H9 (cell line): Measurements from ENCODE around the gene RASGEF1C. TPM values are rescaled to one million over a fixed set of nuclear protein-coding genes. Genes with fewer than 3 reads are reported as not detected.

Experiments
- DNase-seq: peaks from one replicate; pipeline ENCODE4 v3.0.0-alpha.2; 2017
- H2AFZ ChIP-seq: one replicate; pipeline ENCODE4 v1.6.1; 2013; ENCODE audit warnings: mild to moderate bottlenecking, low read length, control low read depth, moderate library complexity
- H2AK5ac ChIP-seq: 2 replicates; pipeline ENCODE4 v1.6.1; 2013; ENCODE audit warnings: low read length, control low read depth, mixed read lengths; ENCODE audit not compliant: insufficient read length
- H2BK120ac ChIP-seq: one replicate; pipeline ENCODE4 v1.6.1; 2013; ENCODE audit warnings: low read depth, mild to moderate bottlenecking, low read length, control low read depth, inconsistent platforms; ENCODE audit not compliant: poor library complexity, severe bottlenecking
- H2BK12ac ChIP-seq: 2 replicates; pipeline ENCODE4 v1.6.1; 2013; ENCODE audit warnings: low read length, control low read depth, mixed read lengths, low read depth; ENCODE audit not compliant: insufficient read length
- H2BK15ac ChIP-seq: 2 replicates; pipeline ENCODE4 v1.6.1; 2013; ENCODE audit warnings: low read depth, low read length, control low read depth
- H2BK20ac ChIP-seq: one replicate; pipeline ENCODE4 v1.6.1; 2013; ENCODE audit warnings: low read depth, mild to moderate bottlenecking, low read length, control low read depth, inconsistent platforms; ENCODE audit not compliant: poor library complexity, severe bottlenecking
- H2BK5ac ChIP-seq: 2 replicates; pipeline ENCODE4 v1.6.1; 2013; ENCODE audit warnings: low read length, control low read depth, mixed read lengths; ENCODE audit not compliant: insufficient read length
- H3K14ac ChIP-seq: 2 replicates; pipeline ENCODE4 v1.6.1; 2013; ENCODE audit warnings: low read length, control low read depth; ENCODE audit not compliant: insufficient read depth
- H3K18ac ChIP-seq: 2 replicates; pipeline ENCODE4 v1.6.1; 2013; ENCODE audit warnings: low read depth, mild to moderate bottlenecking, mixed read lengths, low read length, control low read depth; ENCODE audit not compliant: insufficient read length
- H3K23ac ChIP-seq: 2 replicates; pipeline ENCODE4 v1.6.1; 2013; ENCODE audit warnings: low read length, control low read depth, mixed read lengths, low read depth; ENCODE audit not compliant: insufficient read length
- H3K23me2 ChIP-seq: 2 replicates; pipeline ENCODE4 v1.6.1; 2013; ENCODE audit warnings: low read depth, mild to moderate bottlenecking, mixed read lengths, low read length, control low read depth; ENCODE audit not compliant: insufficient read length, poor library complexity, severe bottlenecking
- H3K27ac ChIP-seq: 2 replicates; pipeline ENCODE4 v1.5.1; 2013; ENCODE audit warnings: low read length, control low read depth, mixed read lengths, low read depth; ENCODE audit not compliant: insufficient read length
- H3K27me3 ChIP-seq: 2 replicates; pipeline ENCODE4 v1.6.1; 2013; ENCODE audit warnings: low read length, control low read depth, inconsistent platforms; ENCODE audit not compliant: insufficient read depth
- H3K4ac ChIP-seq: 2 replicates; pipeline ENCODE4 v1.6.1; 2013; ENCODE audit warnings: low read depth, mild to moderate bottlenecking, control low read depth, inconsistent platforms, low read length, moderate library complexity
- H3K4me1 ChIP-seq: 2 replicates; pipeline ENCODE4 v1.6.1; 2013; ENCODE audit warnings: low read length, control low read depth, inconsistent platforms; ENCODE audit not compliant: insufficient read depth
- H3K4me2 ChIP-seq: 2 replicates; pipeline ENCODE4 v1.6.1; 2013; ENCODE audit warnings: low read length, control low read depth, mixed read lengths; ENCODE audit not compliant: insufficient read length, insufficient read depth
- H3K56ac ChIP-seq: 2 replicates; pipeline ENCODE4 v1.6.1; 2013; ENCODE audit warnings: low read depth, mild to moderate bottlenecking, mixed read lengths, low read length, control low read depth; ENCODE audit not compliant: insufficient read length
- H3K79me1 ChIP-seq: 2 replicates; pipeline ENCODE4 v1.6.1; 2013; ENCODE audit warnings: low read depth, mild to moderate bottlenecking, moderate library complexity, low read length, control low read depth, inconsistent platforms; ENCODE audit not compliant: insufficient read depth, poor library complexity, severe bottlenecking
- H3K79me2 ChIP-seq: 2 replicates; pipeline ENCODE4 v1.6.1; 2013; ENCODE audit warnings: low read length, control low read depth, inconsistent platforms; ENCODE audit not compliant: insufficient read depth
- H3K9ac ChIP-seq: 2 replicates; pipeline ENCODE4 v1.6.1; 2013; ENCODE audit warnings: low read length, control low read depth, mixed read lengths; ENCODE audit not compliant: insufficient read length; ENCODE audit errors: extremely low read depth
- H3K9me3 ChIP-seq: one replicate; pipeline ENCODE4 v1.6.1; 2013; ENCODE audit warnings: low read depth, low read length, inconsistent platforms; ENCODE audit not compliant: control insufficient read depth
- H3T11ph ChIP-seq: one replicate; pipeline ENCODE4 v1.6.1; 2013; ENCODE audit warnings: mild to moderate bottlenecking, low read length, control low read depth, inconsistent platforms
- H4K20me1 ChIP-seq: one replicate; pipeline ENCODE4 v1.6.1; 2013; ENCODE audit not compliant: control insufficient read depth, insufficient read length, insufficient read depth
- H4K5ac ChIP-seq: 2 replicates; pipeline ENCODE4 v1.6.1; 2013; ENCODE audit warnings: low read depth, mild to moderate bottlenecking, mixed read lengths, low read length, control low read depth; ENCODE audit not compliant: insufficient read length
- H4K8ac ChIP-seq: replicated peaks from 2 replicates; pipeline ENCODE4 v1.6.1; 2013; ENCODE audit warnings: low read length, control low read depth, mixed read lengths, low read depth; ENCODE audit not compliant: insufficient read length
- H4K91ac ChIP-seq: 2 replicates; pipeline ENCODE4 v1.6.1; 2013; ENCODE audit warnings: low read depth, mild to moderate bottlenecking, moderate library complexity, mixed read lengths, low read length, control low read depth; ENCODE audit not compliant: insufficient read length
- H3K27ac Mint-ChIP-seq, 3 experiments: 2 replicates in 2 of 3; 3 replicates in 1 of 3; pipeline ENCODE4 v1.8.0; 2020 to 2021; ENCODE audit warnings: mixed read lengths in 3 of 3, mild to moderate bottlenecking in 1 of 3, moderate library complexity in 1 of 3
- H3K27me3 Mint-ChIP-seq: 2 replicates; pipeline ENCODE4 v1.8.0; 2021; ENCODE audit warnings: low read depth, mild to moderate bottlenecking, moderate library complexity, mixed read lengths
- H3K36me3 Mint-ChIP-seq, 3 experiments: 2 replicates in 2 of 3; 3 replicates in 1 of 3; pipeline ENCODE4 v1.8.0; 2020 to 2021; ENCODE audit warnings: low read depth in 3 of 3, mixed read lengths in 3 of 3; ENCODE audit not compliant: insufficient read depth in 1 of 3
- H3K4me1 Mint-ChIP-seq, 2 experiments: 2 replicates each; pipeline ENCODE4 v1.8.0; 2020; ENCODE audit warnings: mixed read lengths in 2 of 2
- H3K4me3 Mint-ChIP-seq, 2 experiments: 2 replicates in 1 of 2; 3 replicates in 1 of 2; pipeline ENCODE4 v1.8.0; 2020 to 2021; ENCODE audit warnings: mild to moderate bottlenecking in 2 of 2, mixed read lengths in 2 of 2, moderate library complexity in 1 of 2
- H3K9me3 Mint-ChIP-seq, 2 experiments: 2 replicates in 1 of 2; 3 replicates in 1 of 2; pipeline ENCODE4 v1.8.0; 2020; ENCODE audit warnings: mild to moderate bottlenecking in 2 of 2, mixed read lengths in 2 of 2, moderate library complexity in 1 of 2
- CTCF ChIP-seq: fragments of 200-600 bp; sonication (generic); conservative IDR thresholded peaks from 3 replicates; pipeline ENCODE4 v1.8.0; 2021; ENCODE audit warnings: antibody characterized with exemption, mild to moderate bottlenecking
- WGBS: extraction: QIAGEN DNeasy Blood & Tissue Kit; methylation state at CpG from one replicate; pipeline ENCODE4 v1.1.7; 2013; ENCODE audit warnings: missing lambda C conversion rate, low lambda C conversion rate, mixed read lengths; ENCODE audit not compliant: insufficient read length; ENCODE audit errors: extremely low coverage; 5-methylcytosine and 5-hydroxymethylcytosine counted together
- total RNA-seq: library from RNA; stranded (reverse); gene quantifications from 2 replicates; pipeline ENCODE4 v1.2.1, GENCODE V29; 2021

Gene RASGEF1C
- total RNA-seq, 1 experiment from 2014 or later, result 0.83 TPM

- TF ChIP-seq CTCF, result no peak
- Histone ChIP-seq H4K8ac (no peak overlapping the region), H3K23ac (no peak overlapping the region), H2BK15ac (no peak overlapping the region), H3K27me3 (no peaks in the 10 kb centered on the region), H3K27ac (no peak overlapping the region), H3K4me2 (no peak overlapping the region), H3K79me1 (no peaks in the 10 kb centered on the region), H3K14ac (no peak overlapping the region), H3K23me2 (peaks cover 4% of the 10 kb centered on the region), H3T11ph (no peak overlapping the region), H3K18ac (no peak overlapping the region), H3K4me1 (peaks cover 14% of the 10 kb centered on the region; the same call in 1 of the 2 replicates), H3K79me2 (no peaks in the 10 kb centered on the region), H2BK120ac (no peak overlapping the region), H2BK20ac (no peak overlapping the region), H3K9ac (no peak overlapping the region), H3K4ac (no peak overlapping the region), H4K5ac (no peak overlapping the region), H3K9me3 (no peaks in the 10 kb centered on the region), H2BK5ac (no peak overlapping the region), H2BK12ac (no peak overlapping the region), H4K91ac (no peak overlapping the region), H3K56ac (no peak overlapping the region), H2AFZ (no peak overlapping the region), H4K20me1 (no peaks in the 10 kb centered on the region), H2AK5ac (no peak overlapping the region)
- no peak overlapping the region for H3K4me3 Mint-ChIP-seq
- WGBS, result no CpG with 5 or more reads among the region's 8 CpGs
- no peak for DNase-seq
- no peaks in the 10 kb centered on the region for H3K27me3 Mint-ChIP-seq
- H3K9me3 Mint-ChIP-seq, result no peaks in the 10 kb centered on the region; a peak in 1 of 5 replicates
- H3K27ac Mint-ChIP-seq, result no peak overlapping the region; a peak in 1 of 7 replicates
- H3K36me3 Mint-ChIP-seq, result peaks cover 0 to 11% (median 0%) of the 10 kb centered on the region in 3 experiments; a peak in 2 of 7 replicates
- peaks cover 52 to 67% of the 10 kb centered on the region in 2 experiments for H3K4me1 Mint-ChIP-seq
These were observed 120.5 kb downstream of the RASGEF1C start for GRCh38 chr5:180088561-180088960.
